GM21515 (cell line): ENCODE measurements around the gene TLE2.
A peak's percentile ranks its signal among the peaks of the same experiment; 100 is the strongest.

ENCODE experiments used
- ATAC-seq: cut with Tn5 transposase; IDR thresholded peaks from one replicate; pipeline ENCODE4 v1.9.1; 2021; ENCODE audit not compliant: unreplicated experiment

Gene TLE2

DNA sequence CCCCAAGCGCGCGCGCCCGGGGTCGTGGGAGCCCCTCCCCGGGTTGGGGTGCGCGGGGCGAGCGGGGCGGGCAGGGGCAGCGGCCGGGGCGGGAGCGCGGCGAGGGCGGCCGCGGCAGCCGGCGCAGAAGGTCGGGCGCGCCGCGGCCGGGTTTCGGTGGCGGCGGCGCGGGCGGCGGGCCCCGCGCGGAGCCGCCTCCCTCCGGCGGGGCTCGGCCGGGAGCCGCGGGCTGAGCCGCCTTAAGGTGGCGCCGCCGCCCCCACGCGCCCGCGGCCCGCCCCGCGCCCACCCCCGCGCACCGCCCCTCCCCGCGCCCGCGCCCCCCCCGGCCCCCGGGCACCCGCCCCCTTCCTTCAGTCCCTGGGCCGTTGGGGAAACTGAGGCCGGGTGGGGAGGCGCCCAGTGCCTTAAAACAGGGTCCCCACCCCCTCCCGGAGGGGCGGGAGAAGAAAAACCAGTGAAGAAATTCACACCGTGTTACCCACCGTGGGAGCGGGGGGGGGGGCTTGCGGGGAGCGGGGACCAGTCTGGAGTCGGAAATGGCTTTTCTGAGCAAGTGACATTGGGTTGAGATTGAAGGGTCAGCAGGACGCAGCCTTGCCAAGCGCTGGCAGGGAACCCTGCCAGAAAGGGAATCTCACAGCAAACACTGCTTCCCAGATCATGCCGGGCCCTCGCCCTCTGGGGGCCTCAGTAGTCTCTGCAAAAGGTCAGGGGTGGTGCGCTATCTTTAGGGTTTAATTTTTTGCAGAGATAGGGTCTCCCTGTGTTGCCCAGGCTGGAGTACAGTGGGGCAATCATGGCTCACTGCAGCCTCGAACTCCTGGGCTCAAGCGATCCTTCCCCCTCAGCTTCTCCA lies at the start of gene TLE2:
Gene TLE2, minus strand, starts transcription at position 216 of the 859 bp plus-strand sequence. CDS start 376 bp downstream, outside the sequence.
- ATAC-seq, result no peak

DNA sequence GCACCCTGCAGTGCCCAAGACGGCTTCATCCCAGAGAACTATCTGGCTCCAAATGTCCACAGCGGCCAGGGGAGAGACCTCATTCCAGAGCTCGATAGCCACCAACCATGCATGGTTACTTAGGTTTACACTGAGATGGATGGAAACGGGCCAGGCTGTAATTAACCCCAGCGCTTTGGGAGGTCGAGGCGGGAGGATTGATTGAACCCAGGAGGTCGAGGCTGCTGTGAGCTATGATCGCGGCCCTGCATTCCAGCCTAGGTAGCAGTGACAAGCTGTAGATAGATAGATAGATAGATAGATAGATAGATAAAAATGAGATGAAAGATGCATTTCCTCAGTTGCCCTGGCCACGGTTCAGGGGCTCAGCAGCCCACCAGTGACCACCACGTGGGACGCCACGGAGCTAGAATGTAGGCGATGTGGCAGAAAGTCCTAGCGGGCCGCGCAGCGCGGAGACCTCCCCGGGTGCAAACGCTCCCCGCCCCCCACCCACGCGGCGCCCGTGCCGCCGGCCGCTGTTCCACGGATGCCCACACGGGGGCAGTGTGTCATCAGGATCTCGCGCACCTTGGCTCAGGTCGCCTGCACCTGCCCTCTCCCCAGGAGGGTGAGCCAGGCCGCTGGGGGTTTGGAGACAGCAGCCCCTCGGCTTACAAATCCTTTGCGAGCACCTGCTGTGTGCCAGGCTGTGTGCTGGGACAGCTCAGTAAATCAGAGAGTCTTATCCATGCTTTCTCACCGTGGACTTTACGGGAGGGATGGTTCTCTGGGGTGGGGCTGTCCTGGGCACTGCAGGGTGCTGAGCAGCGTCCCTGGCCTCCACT lies 46.7 kb upstream of the TLE2 start:
- ATAC-seq, result no peak

- ATAC-seq, result no peak
Observed at GRCh38 chr19:3073931-3074595, 45.0 kb upstream of the TLE2 start.

GRCh38 chr19:3073159-3073563 lies 44.1 kb upstream of the TLE2 start:
- no peak for ATAC-seq

- ATAC-seq, result no peak
Observed at GRCh38 chr19:3071768-3072167, 42.7 kb upstream of the TLE2 start.

GRCh38 chr19:3068071-3068470 lies 39.0 kb upstream of the TLE2 start:
- ATAC-seq, result no peak

- no peak for ATAC-seq
Observed at GRCh38 chr19:3067563-3067962, 38.5 kb upstream of the TLE2 start.

- ATAC-seq, result no peak
Observed at GRCh38 chr19:3066482-3067049, 37.5 kb upstream of the TLE2 start.

DNA sequence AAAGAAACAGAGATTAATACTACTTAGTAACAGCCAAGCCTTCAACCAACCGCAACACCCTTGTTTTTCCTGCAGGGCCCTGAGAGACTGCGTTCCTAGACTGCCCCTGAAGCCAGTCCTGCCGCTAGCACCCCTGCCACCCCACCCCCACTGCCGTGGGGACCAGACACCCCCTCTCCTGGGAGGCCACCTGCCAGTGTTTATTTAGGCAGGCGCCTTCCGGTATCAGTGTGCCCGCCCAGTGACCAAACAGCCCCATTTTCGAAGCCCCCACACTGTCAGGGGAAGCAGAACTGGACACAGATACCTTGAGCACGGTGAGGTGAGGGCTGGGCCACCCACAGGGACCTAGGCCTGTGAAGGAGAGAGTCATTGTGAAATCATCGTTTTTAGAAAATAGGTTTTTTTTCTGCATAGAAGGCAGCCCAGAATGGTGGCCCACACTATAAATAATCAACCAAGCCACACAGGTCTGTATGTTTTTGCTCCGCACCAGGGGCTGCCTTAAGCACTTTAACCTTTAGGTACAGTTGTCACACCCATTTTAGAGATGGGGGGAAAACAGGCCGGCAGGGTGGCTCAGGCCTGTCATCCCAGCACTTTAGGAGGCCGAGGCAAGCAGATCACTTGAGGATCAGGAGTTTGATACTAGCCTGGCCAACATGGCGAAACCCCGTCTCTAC lies 36.7 kb upstream of the TLE2 start:
- ATAC-seq, result peak; percentile 51

GRCh38 chr19:3064011-3064330 lies 34.9 kb upstream of the TLE2 start:
- no peak for ATAC-seq

GRCh38 chr19:3062165-3063105 lies 33.4 kb upstream of the TLE2 start, which contains the start of gene TLE5:
Gene TLE5 (minus strand): TSS chr19:3062495. CDS start chr19:3062200, 295 bp downstream.
- ATAC-seq, result no peak

GRCh38 chr19:3061182-3062161 lies 32.4 kb upstream of the TLE2 start:
- ATAC-seq, result no peak

DNA sequence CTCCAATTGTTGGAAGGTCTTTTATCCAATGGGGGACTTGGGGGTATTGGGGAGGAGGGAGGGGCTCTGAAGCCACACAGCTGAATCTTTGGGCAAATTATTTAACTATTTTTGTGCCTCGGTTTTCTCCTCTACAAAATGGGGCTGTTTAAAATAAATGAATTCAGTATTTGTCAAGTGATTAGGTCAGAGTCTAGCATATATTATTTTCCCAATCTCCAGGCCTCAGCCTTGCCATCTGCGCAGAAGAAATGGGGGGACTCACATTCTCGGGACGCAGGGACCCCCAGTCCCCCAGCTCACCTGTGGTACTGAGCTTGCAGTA lies 31.7 kb upstream of the TLE2 start:
- no peak for ATAC-seq

DNA sequence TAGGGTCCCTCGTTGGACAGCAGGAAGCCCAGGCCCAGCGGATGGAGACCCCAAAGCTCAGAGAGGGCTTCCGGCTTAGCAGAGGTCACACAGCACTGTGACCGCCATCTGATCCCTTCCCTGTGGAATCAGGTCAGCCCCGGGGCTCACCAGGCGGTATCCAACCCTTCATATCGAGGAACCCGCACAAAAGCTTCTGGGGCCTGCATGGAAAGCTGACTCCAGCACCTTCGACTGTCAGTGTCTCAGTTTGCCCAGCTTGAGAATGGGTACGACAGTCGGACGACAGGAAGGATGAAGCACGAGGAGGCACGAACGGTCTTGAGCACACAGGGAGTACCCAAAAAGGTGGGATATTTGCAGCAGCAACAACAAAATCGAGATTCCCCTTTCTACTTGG lies 30.6 kb upstream of the TLE2 start:
- no peak for ATAC-seq

- no peak for ATAC-seq
Observed at GRCh38 chr19:3058821-3059314, 29.8 kb upstream of the TLE2 start.

GRCh38 chr19:3058009-3058820 lies 29.1 kb upstream of the TLE2 start:
- ATAC-seq, result no peak

- ATAC-seq, result no peak
Observed at GRCh38 chr19:3057275-3057714, 28.2 kb upstream of the TLE2 start.
